Smooth muscle cell of the brain vasculature (primary cell): ENCODE results near the gene ISG20L2.

ENCODE experiments used
- DNase-seq: peaks from one replicate; pipeline ENCODE4 v3.0.0-alpha.2; 2012; ENCODE audit warnings: low read depth, low spot score

ISG20L2 gene

GRCh38 chr1:156689953-156690674, 38.5 kb downstream of the ISG20L2 start:
- DNase-seq, result no peak

DNA sequence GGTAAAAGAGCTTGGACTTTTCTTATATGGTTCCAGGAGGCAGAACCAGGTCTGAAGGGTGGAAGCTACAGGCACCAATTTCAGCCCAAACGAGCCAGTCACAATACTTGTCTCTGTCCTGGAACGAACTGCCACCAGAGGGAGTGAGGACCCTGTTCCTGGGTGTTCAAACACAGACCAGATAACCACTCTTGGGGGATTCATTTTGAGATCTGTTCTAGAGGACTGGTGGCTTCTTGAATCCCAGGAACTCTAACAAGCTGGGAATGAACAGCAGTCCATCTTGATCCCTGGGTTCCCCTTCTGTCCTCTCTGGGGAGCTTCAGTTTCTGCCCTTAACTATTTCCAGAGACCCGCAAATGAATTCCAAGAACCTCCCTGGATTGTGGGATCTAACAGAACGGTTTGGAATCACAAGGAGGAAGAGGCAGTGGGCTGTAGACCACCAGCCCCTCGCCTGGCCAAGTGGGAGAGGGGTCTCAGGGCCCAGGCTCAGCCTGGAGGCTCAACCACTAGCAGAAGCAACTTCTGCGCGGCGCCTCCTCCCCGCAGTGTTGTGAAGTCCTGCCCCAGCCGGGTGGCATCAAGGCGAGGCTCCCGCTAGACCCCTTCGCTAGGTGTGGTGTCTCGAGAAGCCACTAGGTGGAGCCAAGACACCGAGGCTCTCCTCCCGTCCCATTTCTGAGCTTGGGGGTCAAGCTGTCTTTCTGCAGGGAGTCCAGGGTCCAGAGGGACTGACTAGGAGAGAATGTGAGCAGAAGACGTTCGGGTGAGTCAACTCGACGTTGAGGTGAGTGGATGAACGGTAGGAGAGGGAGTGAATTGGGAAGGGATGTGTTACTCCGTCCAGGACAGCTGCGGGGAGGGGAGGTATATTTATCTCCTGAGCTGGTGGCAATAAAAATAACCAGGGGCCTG, 39.3 kb downstream of the ISG20L2 start:
- no peak for DNase-seq

- DNase-seq, result no peak
Measured at GRCh38 chr1:156684227-156684782, 44.3 kb downstream of the ISG20L2 start.

- DNase-seq, result no peak
Measured at GRCh38 chr1:156682166-156682890, 46.2 kb downstream of the ISG20L2 start.

DNA sequence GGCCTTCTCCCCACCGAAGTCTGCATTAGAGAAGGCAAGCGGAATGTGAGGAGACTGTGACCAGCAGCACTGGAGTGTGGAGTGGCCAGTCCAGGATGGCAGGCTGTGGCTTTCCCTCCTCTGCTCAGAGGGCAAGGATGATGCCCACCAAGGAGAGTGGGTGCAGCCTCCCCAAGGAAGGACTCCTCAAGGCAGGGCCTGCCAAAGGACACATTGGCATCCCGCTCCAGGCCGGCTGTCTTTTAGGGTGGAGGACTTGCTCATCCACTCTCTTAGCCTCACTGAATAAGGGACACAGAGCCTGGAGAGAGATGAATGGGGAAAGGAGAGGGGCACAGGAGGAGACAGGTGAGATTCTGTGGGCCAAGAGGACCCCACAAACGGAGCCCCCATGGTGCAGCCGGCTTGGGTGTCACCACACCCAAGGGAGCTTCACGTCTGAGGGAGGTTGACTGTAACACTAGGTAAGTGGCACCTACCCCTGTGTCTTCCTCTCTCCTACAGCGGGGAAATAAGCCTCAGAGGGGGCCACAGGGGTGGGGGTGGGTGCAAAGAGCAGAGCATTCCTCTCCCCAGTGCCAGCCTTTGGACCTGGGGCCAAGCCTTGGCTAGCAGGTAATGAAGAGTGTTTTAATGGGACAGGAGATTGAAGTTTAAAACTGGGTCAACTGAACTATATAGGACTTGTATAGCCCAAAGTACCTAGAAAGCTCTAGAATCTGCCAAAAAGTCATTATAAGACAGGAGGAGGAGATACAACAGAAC, 47.2 kb downstream of the ISG20L2 start:
- DNase-seq, result no peak

DNA sequence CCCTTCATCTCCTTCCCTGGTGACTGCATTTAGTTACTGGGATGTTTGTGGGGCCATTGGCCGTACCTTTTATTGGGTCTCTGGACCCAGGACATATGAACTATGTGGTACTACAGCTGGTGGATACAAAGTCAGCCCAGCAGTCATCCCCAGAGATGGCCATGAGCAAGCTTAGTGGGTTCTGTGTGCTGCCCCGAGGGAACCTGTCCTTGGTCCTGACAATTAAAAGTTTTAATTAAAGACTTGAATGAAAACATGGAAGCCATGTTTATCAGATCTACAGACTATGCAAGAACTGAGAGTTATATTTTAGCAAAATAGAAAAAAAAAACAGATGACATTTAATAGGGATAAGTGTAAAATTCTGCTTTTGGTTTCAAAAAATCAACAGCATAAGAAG, 48.5 kb downstream of the ISG20L2 start:
- no peak for DNase-seq

- DNase-seq, result no peak
Measured at GRCh38 chr1:156677616-156678596, 50.7 kb downstream of the ISG20L2 start.

- DNase-seq, result no peak
Measured at GRCh38 chr1:156676820-156677615, 51.5 kb downstream of the ISG20L2 start, which contains the start of gene NES. Gene NES, minus strand, starts transcription at chr1:156677407. Its CDS starts 143 bp downstream, at chr1:156677264.

DNA sequence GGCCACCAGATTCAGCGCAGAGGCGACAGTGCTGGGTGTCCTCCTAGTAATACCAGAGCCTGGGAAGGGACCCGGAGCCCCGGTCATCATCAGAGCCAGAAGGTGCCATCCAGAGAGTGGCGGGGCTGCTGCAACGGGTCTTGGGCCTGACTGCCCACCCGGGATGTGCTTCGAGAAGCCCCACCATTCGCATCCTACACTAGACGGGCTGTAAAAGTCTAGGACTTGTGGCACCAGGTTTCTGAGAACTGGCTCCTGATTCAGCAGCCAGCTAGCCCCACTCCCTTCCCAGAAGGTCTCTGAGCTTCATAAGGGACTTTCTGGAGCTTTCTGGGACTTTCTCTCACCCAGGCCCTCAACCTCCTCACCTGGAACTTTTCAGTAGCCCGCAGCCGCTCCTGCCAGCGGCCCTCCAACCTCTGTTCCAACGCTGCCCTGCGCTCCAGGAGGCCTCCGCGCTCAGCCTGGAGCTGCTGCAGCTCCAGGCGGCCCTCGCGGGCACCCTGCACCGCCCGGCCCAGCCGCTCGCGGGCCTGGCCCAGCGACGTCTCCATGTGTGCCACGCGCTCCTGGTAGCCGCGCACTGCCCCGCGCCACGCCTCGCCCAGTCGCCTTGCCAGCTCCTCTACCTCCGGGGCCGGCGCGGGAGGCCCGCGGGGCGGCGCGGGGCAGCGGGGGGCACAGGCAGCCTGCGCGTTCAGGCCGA, 52.3 kb downstream of the ISG20L2 start:
- no peak for DNase-seq

- DNase-seq, result no peak
Measured at GRCh38 chr1:156675210-156676113, 53.1 kb downstream of the ISG20L2 start.

GRCh38 chr1:156673387-156674121, 55.0 kb downstream of the ISG20L2 start:
- no peak for DNase-seq
